IMR-90 (cell line): ENCODE data around the gene PAX8. TPM values are rescaled to one million over a fixed set of nuclear protein-coding genes. Genes with fewer than 3 reads are reported as not detected.

Experiments used
- ATAC-seq: fragments of 200-7000 bp; cut with Tn5 transposase; 2 replicates; pipeline ENCODE4 v1.9.1; 2020; ENCODE audit warnings: low read depth, mild to moderate bottlenecking, moderate library complexity
- BruUV-seq: library from RNA; stranded (reverse); fragments of 400-500 nt; replicated peaks from 2 replicates; lab custom pipeline; 2021; lab: Mats Ljungman, UMichigan
- CTCF ChIA-PET: fragments of 300-600 bp; formaldehyde crosslinking; extraction: SDS; loops from one replicate; lab custom pipeline; 2021; ENCODE audit warnings: antibody characterized with exemption; lab: Yijun Ruan, JAX
- POLR2A ChIA-PET: fragments of 300-600 bp; sonication (Branson Sonifier 250); formaldehyde crosslinking; loops from one replicate; lab custom pipeline; 2022; ENCODE audit warnings: antibody characterized with exemption; ENCODE audit not compliant: unreplicated experiment; lab: Charles Lee
- DNase-seq: peaks from one replicate; pipeline ENCODE4 v3.0.0; 2013
- H2AFZ ChIP-seq: replicated peaks from 2 replicates; pipeline ENCODE3; 2013; ENCODE audit warnings: low read length, mild to moderate bottlenecking; ENCODE audit not compliant: poor library complexity
- H2AK5ac ChIP-seq: 2 replicates; pipeline ENCODE4 v1.6.1; 2013; ENCODE audit warnings: low read depth, low read length, inconsistent platforms
- H2AK9ac ChIP-seq: replicated peaks from 2 replicates; pipeline ENCODE3; 2013; ENCODE audit warnings: mild to moderate bottlenecking, low read depth, low read length, moderate library complexity; ENCODE audit not compliant: poor library complexity
- H2BK120ac ChIP-seq: 2 replicates; pipeline ENCODE4 v1.6.1; 2013; ENCODE audit warnings: low read depth, low read length, inconsistent platforms
- H2BK15ac ChIP-seq: 3 replicates; pipeline ENCODE4 v1.6.1; 2013; ENCODE audit warnings: low read depth, low read length, inconsistent platforms
- H2BK20ac ChIP-seq: 2 replicates; pipeline ENCODE4 v1.6.1; 2013; ENCODE audit warnings: low read depth, mild to moderate bottlenecking, inconsistent platforms, low read length, moderate library complexity
- H2BK5ac ChIP-seq: 2 replicates; pipeline ENCODE4 v1.6.1; 2013; ENCODE audit warnings: mild to moderate bottlenecking, low read depth, low read length, inconsistent platforms; ENCODE audit not compliant: poor library complexity, severe bottlenecking
- H3K14ac ChIP-seq: replicated peaks from 2 replicates; pipeline ENCODE4 v1.6.1; 2013; ENCODE audit warnings: low read depth, low read length, inconsistent platforms
- H3K18ac ChIP-seq: 2 replicates; pipeline ENCODE4 v1.6.1; 2013; ENCODE audit warnings: low read depth, low read length, control low read depth
- H3K23ac ChIP-seq: 2 replicates; pipeline ENCODE4 v1.6.1; 2013; ENCODE audit warnings: low read depth, low read length, inconsistent platforms
- H3K27ac ChIP-seq: 2 replicates; pipeline ENCODE4 v1.5.1; 2013; ENCODE audit warnings: mild to moderate bottlenecking, control low read depth, low read length; ENCODE audit not compliant: insufficient read depth
- H3K27me3 ChIP-seq: 2 replicates; pipeline ENCODE4 v1.6.1; 2013; ENCODE audit warnings: low read length; ENCODE audit not compliant: control insufficient read depth, insufficient read depth
- H3K36me3 ChIP-seq: 2 replicates; pipeline ENCODE4 v1.6.1; 2013; ENCODE audit warnings: low read length, mixed read lengths; ENCODE audit not compliant: control insufficient read depth, insufficient read depth
- H3K4ac ChIP-seq: 2 replicates; pipeline ENCODE4 v1.6.1; 2013; ENCODE audit warnings: low read depth, low read length, inconsistent platforms
- H3K4me1 ChIP-seq: 2 replicates; pipeline ENCODE4 v1.6.1; 2013; ENCODE audit warnings: low read length, mixed read lengths; ENCODE audit not compliant: control insufficient read depth, insufficient read depth
- H3K4me2 ChIP-seq: 2 replicates; pipeline ENCODE4 v1.6.1; 2013; ENCODE audit warnings: low read depth, mild to moderate bottlenecking, control low read depth, low read length, moderate library complexity
- H3K4me3 ChIP-seq: 2 replicates; pipeline ENCODE4 v1.5.1; 2013; ENCODE audit warnings: low read depth, mild to moderate bottlenecking, control low read depth, low read length, moderate library complexity; ENCODE audit not compliant: insufficient read depth
- H3K56ac ChIP-seq: 2 replicates; pipeline ENCODE4 v1.6.1; 2013; ENCODE audit warnings: low read length, inconsistent platforms; ENCODE audit not compliant: insufficient read depth; ENCODE audit errors: extremely low read depth
- H3K79me1 ChIP-seq, 2 experiments: 2 replicates each; pipeline ENCODE4 v1.6.1; 2013; ENCODE audit warnings: low read length in 2 of 2, inconsistent platforms in 1 of 2, low read depth in 1 of 2
- H3K9ac ChIP-seq: 2 replicates; pipeline ENCODE4 v1.6.1; 2013; ENCODE audit warnings: low read depth, low read length, control low read depth
- H3K9me1 ChIP-seq: 2 replicates; pipeline ENCODE4 v1.6.1; 2013; ENCODE audit warnings: low read length, inconsistent platforms; ENCODE audit not compliant: insufficient read depth
- H3K9me3 ChIP-seq: 2 replicates; pipeline ENCODE4 v1.6.1; 2013; ENCODE audit warnings: low read length; ENCODE audit not compliant: control insufficient read depth, insufficient read depth
- H4K20me1 ChIP-seq: 2 replicates; pipeline ENCODE4 v1.6.1; 2013; ENCODE audit warnings: low read length, inconsistent platforms; ENCODE audit not compliant: insufficient read depth
- H4K5ac ChIP-seq: 2 replicates; pipeline ENCODE4 v1.6.1; 2013; ENCODE audit warnings: mild to moderate bottlenecking, low read depth, low read length, control low read depth
- H4K8ac ChIP-seq, 2 experiments: 2 replicates each; pipeline ENCODE4 v1.6.1; 2013; ENCODE audit warnings: low read depth in 2 of 2, low read length in 2 of 2, control low read depth in 1 of 2, inconsistent platforms in 1 of 2
- H4K91ac ChIP-seq: 2 replicates; pipeline ENCODE4 v1.6.1; 2013; ENCODE audit warnings: low read depth, low read length, inconsistent platforms; ENCODE audit not compliant: insufficient read depth
- BHLHE40 ChIP-seq: fragments of 150-350 bp; IDR thresholded peaks from 2 replicates; pipeline ENCODE4 v1.6.1; 2016; ENCODE audit warnings: mild to moderate bottlenecking, low read depth, low read length
- CEBPB ChIP-seq: IDR thresholded peaks from 2 replicates; pipeline ENCODE4 v1.6.1; 2012; ENCODE audit warnings: low read depth, low read length, improper control_type of control experiment
- CHD1 ChIP-seq: IDR thresholded peaks from 2 replicates; pipeline ENCODE4 v1.6.1; 2012; ENCODE audit warnings: low read depth, low read length, improper control_type of control experiment
- FOS ChIP-seq: fragments of 150-350 bp; IDR thresholded peaks from 2 replicates; pipeline ENCODE4 v1.6.1; 2016; ENCODE audit warnings: low read depth, low read length
- MAFK ChIP-seq: IDR thresholded peaks from 2 replicates; pipeline ENCODE4 v1.6.1; 2012; ENCODE audit warnings: low read depth, low read length, improper control_type of control experiment
- MXI1 ChIP-seq: IDR thresholded peaks from 2 replicates; pipeline ENCODE4 v1.6.1; 2012; ENCODE audit warnings: low read depth, mild to moderate bottlenecking, low read length, moderate library complexity, borderline replicate concordance
- NFE2L2 ChIP-seq: fragments of 150-350 bp; IDR thresholded peaks from 2 replicates; pipeline ENCODE4 v1.6.1; 2016; ENCODE audit warnings: low read depth, mild to moderate bottlenecking, low read length
- POLR2A ChIP-seq: IDR thresholded peaks from 2 replicates; pipeline ENCODE4 v1.6.1; 2012; ENCODE audit warnings: mild to moderate bottlenecking, low read depth, low read length
- RAD21 ChIP-seq: IDR thresholded peaks from 2 replicates; pipeline ENCODE4 v1.6.1; 2012; ENCODE audit warnings: low read length, improper control_type of control experiment
- RFX5 ChIP-seq: IDR thresholded peaks from 2 replicates; pipeline ENCODE4 v1.8.0; 2012; ENCODE audit warnings: low read depth, mild to moderate bottlenecking, low read length, moderate library complexity
- SMC3 ChIP-seq: fragments of 150-350 bp; IDR thresholded peaks from 2 replicates; pipeline ENCODE4 v1.6.1; 2016; ENCODE audit warnings: low read depth, mild to moderate bottlenecking, antibody characterized with exemption, low read length, moderate library complexity
- dilution Hi-C: fragments of 300-500 bp; cut with HindIII; formaldehyde crosslinking; loops from one replicate; pipeline ENCODE4 v1.14.3; 2018; ENCODE audit warnings: low sequenced_read_pairs; ENCODE audit not compliant: unreplicated experiment
- in situ Hi-C: fragments of 300-500 bp; cut with MboI; formaldehyde crosslinking; loops from 3 replicates; pipeline ENCODE4 v1.14.3; 2019; ENCODE audit warnings: low sequenced_read_pairs, inconsistent platforms, mixed read lengths
- intact Hi-C: fragments of 100-400 bp; cut with micrococcal nuclease; formaldehyde crosslinking; loops from 2 replicates; pipeline ENCODE4 v1.10.0; 2022
- polyA plus RNA-seq, 3 experiments: library from polyadenylated mRNA; depleted of rRNA; stranded (reverse); fragments of >200 nt; gene quantifications; 2 replicates each; pipeline ENCODE4 v1.2.3, GENCODE V29; 2012; ENCODE audit warnings: low replicate concordance in 1 of 3
- total RNA-seq: library from RNA; depleted of rRNA; stranded (reverse); fragments of >200 nt; gene quantifications from 2 replicates; pipeline ENCODE4 v1.2.3, GENCODE V29; 2012
- TF ChIP-seq, protein P1 (sequence below): conservative IDR thresholded peaks from 2 replicates; pipeline ENCODE4 v1.5.1; 2012; ENCODE audit warnings: mild to moderate bottlenecking, low read depth, low read length, improper control_type of control experiment
- TF ChIP-seq, protein P2 (sequence below): fragments of 150-350 bp; IDR thresholded peaks from 2 replicates; pipeline ENCODE4 v1.6.1; 2017; ENCODE audit warnings: mild to moderate bottlenecking, antibody characterized with exemption, low read length, low read depth

PAX8 gene
- total and polyA plus RNA-seq, 2 of the 4 experiments (the other 2 are of a cell fraction), result 0.18 to 1.5 TPM

DNA sequence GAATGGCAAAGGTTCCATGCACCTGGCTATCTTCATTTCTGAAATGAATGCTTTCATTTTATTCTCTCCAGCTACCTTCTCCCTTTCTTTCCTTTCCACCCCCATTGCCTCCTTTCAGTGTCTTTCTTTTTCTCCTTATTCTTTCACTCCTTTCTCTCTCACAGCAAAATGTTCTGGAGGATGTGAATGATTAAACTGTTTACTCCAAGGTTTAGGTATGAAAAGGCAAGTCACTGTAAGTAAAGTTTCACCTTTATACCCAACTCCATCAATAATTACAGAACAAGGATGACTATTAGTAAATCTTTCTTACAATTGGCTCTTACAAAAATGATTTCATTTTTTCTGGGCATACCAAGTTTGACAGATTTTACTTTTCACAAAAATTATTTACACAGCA lies 4.3 kb downstream of the PAX8 start:
- TF ChIP-seq RFX5 (no peak), MXI1 (no peak), MAFK (no peak), CEBPB (no peak), SMC3 (no peak), BHLHE40 (no peak), CHD1 (no peak), POLR2A (no peak), NFE2L2 (no peak), RAD21 (no peak), FOS (no peak)
- TF ChIP-seq, protein P1, sequence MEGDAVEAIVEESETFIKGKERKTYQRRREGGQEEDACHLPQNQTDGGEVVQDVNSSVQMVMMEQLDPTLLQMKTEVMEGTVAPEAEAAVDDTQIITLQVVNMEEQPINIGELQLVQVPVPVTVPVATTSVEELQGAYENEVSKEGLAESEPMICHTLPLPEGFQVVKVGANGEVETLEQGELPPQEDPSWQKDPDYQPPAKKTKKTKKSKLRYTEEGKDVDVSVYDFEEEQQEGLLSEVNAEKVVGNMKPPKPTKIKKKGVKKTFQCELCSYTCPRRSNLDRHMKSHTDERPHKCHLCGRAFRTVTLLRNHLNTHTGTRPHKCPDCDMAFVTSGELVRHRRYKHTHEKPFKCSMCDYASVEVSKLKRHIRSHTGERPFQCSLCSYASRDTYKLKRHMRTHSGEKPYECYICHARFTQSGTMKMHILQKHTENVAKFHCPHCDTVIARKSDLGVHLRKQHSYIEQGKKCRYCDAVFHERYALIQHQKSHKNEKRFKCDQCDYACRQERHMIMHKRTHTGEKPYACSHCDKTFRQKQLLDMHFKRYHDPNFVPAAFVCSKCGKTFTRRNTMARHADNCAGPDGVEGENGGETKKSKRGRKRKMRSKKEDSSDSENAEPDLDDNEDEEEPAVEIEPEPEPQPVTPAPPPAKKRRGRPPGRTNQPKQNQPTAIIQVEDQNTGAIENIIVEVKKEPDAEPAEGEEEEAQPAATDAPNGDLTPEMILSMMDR, result no peak
- TF ChIP-seq, protein P2, sequence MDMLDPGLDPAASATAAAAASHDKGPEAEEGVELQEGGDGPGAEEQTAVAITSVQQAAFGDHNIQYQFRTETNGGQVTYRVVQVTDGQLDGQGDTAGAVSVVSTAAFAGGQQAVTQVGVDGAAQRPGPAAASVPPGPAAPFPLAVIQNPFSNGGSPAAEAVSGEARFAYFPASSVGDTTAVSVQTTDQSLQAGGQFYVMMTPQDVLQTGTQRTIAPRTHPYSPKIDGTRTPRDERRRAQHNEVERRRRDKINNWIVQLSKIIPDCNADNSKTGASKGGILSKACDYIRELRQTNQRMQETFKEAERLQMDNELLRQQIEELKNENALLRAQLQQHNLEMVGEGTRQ, result no peak
- no peak overlapping the region for H3K23ac ChIP-seq
- no peaks in the 10 kb centered on the region; the same call in 1 of the 2 replicates for H3K9me3 ChIP-seq
- ChIA-PET POLR2A (no interaction called here), CTCF (no interaction called here)
- no peaks in the 10 kb centered on the region for H4K20me1 ChIP-seq
- no peaks in the 10 kb centered on the region for H3K36me3 ChIP-seq
- no peak overlapping the region for H2AK5ac ChIP-seq
- no peak overlapping the region for H3K4me2 ChIP-seq
- dilution Hi-C loops, result no loop called here
- BruUV-seq, result no TSS peak
- no peak overlapping the region for H2BK5ac ChIP-seq
- intact Hi-C loops, result no loop called here
- peaks cover 82% of the 10 kb centered on the region for H3K27me3 ChIP-seq
- H2BK15ac ChIP-seq, result no peak overlapping the region
- H3K27ac ChIP-seq, result no peak overlapping the region
- H3K14ac ChIP-seq, result no peak overlapping the region
- H4K8ac ChIP-seq, result no peak overlapping the region
- H4K91ac ChIP-seq, result no peak overlapping the region
- H3K9me1 ChIP-seq, result no peaks in the 10 kb centered on the region; the same call in 1 of the 2 replicates
- DNase-seq, result no peak
- H3K79me1 ChIP-seq, result no peaks in the 10 kb centered on the region
- H2BK120ac ChIP-seq, result no peak overlapping the region
- H3K4me1 ChIP-seq, result no peaks in the 10 kb centered on the region
- H4K5ac ChIP-seq, result no peak overlapping the region
- no peak for ATAC-seq
- no peak overlapping the region for H3K4me3 ChIP-seq
- H3K18ac ChIP-seq, result no peak overlapping the region
- no peak overlapping the region for H2AK9ac ChIP-seq
- H3K4ac ChIP-seq, result no peak overlapping the region
- H3K9ac ChIP-seq, result no peak overlapping the region
- H2AFZ ChIP-seq, result no peak overlapping the region
- in situ Hi-C loops, result no loop called here
- no peak overlapping the region for H2BK20ac ChIP-seq
- H3K56ac ChIP-seq, result no peak overlapping the region
